ENCODE data around the gene MRPL46.

DNA sequence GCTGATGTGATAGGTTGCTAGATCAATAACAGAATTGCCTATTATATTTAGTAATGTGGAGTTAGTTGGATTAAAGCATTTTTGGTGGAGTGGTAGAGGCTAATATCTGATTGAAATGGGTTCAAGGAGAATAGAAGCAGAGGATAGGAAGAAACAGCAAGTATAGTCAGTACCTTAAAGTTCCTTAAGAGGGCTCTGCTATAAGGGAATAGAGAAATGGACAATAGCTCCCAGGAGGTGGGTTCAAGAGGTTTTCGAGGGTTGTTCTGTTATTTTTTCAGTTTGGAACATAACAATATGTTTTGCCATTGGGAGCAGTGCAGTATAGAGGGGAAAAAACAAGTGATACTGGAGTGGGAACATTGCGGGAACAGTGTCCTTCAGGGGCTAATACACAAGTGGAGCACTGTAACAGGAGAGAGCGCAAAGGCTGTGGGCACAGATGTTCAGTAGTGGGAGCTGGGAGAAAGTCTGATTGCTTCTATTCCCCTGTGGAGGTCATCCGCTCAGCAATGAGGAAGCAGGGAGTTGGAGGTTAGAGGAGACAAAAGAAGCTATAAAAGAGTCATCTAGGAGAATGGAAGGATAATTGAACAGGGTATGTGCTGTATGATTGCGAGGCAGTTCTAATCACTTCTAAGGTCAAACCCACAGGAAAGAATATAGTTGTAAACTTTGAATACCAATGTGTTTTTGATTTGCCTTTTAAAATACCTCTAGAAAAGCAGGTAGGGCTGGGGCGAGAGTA, 3.6 kb upstream of the MRPL46 start:
- TF ChIP-seq, protein P1, sequence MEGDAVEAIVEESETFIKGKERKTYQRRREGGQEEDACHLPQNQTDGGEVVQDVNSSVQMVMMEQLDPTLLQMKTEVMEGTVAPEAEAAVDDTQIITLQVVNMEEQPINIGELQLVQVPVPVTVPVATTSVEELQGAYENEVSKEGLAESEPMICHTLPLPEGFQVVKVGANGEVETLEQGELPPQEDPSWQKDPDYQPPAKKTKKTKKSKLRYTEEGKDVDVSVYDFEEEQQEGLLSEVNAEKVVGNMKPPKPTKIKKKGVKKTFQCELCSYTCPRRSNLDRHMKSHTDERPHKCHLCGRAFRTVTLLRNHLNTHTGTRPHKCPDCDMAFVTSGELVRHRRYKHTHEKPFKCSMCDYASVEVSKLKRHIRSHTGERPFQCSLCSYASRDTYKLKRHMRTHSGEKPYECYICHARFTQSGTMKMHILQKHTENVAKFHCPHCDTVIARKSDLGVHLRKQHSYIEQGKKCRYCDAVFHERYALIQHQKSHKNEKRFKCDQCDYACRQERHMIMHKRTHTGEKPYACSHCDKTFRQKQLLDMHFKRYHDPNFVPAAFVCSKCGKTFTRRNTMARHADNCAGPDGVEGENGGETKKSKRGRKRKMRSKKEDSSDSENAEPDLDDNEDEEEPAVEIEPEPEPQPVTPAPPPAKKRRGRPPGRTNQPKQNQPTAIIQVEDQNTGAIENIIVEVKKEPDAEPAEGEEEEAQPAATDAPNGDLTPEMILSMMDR (IDR thresholded peaks at IDR 0.05): peak; percentile 8
- TF ChIP-seq EZH2 (IDR thresholded peaks at IDR 0.05): no peak
- no peak for TF ChIP-seq EZH2phosphoT487 (IDR thresholded peaks at IDR 0.05)
